GM23248 (cell line): ENCODE results near the gene NEUROD1.

Experiments used
- EZH2 ChIP-seq: fragments of 200-600 bp; sonication (generic); IDR thresholded peaks from 2 replicates; pipeline ENCODE4 v1.6.1; 2018; ENCODE audit warnings: antibody characterized with exemption, mild to moderate bottlenecking; ENCODE audit not compliant: insufficient read depth, poor library complexity, severe bottlenecking
- EZH2phosphoT487 ChIP-seq: fragments of 200-600 bp; sonication (generic); IDR thresholded peaks from 2 replicates; pipeline ENCODE4 v1.6.1; 2018; ENCODE audit warnings: antibody characterized with exemption, moderate library complexity, mild to moderate bottlenecking, low read depth; ENCODE audit not compliant: insufficient read depth

DNA sequence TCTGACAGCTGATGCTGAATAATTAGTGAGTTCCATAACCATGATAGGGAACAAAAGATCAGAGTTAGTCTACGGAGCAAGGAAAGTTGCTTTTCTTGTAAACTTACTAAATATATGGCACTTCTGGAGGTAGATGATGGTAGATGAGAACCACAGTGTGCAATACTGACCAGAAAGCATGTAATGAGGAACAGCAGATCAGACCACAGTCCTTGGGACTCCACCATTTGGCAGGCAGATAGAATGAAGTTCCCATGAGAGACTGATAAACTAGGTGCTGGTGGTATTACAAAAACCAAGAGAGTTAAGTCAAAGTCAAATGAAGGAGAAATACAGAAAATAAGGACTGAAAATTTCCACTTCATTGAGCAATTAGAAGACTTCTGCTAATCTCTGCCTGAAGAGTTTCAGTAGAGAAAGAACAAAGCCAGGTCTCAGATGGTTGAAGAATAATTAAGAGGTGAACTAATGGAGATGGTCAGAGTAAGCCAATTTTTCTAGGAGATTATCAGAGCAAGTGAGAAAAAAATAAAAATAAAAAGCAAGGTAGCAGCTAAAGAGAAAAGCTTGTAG is 33.8 kb downstream of the NEUROD1 start:
- TF ChIP-seq EZH2phosphoT487 (no peak), EZH2 (no peak)
